ENCODE measurements around the gene PYDC2. TPM values are rescaled to one million over a fixed set of nuclear protein-coding genes. Genes with fewer than 3 reads are reported as not detected.

The PYDC2 gene
- total and polyA plus RNA-seq, 12 donors = 63.2 TPM; not detected in 11

DNA sequence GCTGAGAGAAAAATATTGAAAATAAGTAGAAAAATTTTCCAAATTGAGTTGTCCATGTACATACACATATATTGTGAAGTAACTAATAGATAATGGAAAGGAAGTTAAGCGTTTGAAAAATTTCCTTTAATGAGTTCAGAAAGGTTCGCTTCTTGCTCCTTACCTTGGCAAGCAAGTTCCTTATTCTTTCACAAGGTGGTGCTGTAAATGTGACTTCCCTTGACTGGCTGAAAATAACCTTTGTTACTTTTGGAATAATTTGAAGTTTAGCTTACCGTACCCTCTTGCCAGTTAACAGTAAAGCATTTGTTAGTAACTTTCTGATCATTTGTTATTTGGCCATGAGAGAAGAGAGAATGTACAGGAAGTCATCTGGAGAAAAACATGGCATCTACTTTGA lies 41.6 kb downstream of the PYDC2 start:
- no peaks in the 10 kb centered on the region for H3K9me3 ChIP-seq (replicated peaks in 1 of 3)
- no peaks in the 10 kb centered on the region for H3K4me1 ChIP-seq (replicated peaks in 1 of 2)
- H3K36me3 ChIP-seq (replicated peaks in 1 of 2) = no peaks in the 10 kb centered on the region
- TF ChIP-seq, protein P1, sequence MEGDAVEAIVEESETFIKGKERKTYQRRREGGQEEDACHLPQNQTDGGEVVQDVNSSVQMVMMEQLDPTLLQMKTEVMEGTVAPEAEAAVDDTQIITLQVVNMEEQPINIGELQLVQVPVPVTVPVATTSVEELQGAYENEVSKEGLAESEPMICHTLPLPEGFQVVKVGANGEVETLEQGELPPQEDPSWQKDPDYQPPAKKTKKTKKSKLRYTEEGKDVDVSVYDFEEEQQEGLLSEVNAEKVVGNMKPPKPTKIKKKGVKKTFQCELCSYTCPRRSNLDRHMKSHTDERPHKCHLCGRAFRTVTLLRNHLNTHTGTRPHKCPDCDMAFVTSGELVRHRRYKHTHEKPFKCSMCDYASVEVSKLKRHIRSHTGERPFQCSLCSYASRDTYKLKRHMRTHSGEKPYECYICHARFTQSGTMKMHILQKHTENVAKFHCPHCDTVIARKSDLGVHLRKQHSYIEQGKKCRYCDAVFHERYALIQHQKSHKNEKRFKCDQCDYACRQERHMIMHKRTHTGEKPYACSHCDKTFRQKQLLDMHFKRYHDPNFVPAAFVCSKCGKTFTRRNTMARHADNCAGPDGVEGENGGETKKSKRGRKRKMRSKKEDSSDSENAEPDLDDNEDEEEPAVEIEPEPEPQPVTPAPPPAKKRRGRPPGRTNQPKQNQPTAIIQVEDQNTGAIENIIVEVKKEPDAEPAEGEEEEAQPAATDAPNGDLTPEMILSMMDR (IDR thresholded peaks at IDR 0.05) = peak in 5 of 6 experiments; percentile 6 to 33 (median 25)
- TF ChIP-seq POLR2A (IDR thresholded peaks at IDR 0.05) = no peak
- intact Hi-C loops (cut with DNase I) = no loop called here
- 63 to 75% (median 66%) methylated on average over 3 of the region's 3 CpGs for WGBS, 4 donors
- DNase-seq = no peak
- no peak overlapping the region for H3K27ac ChIP-seq
- no peak overlapping the region for H3K4me3 ChIP-seq
- no peaks in the 10 kb centered on the region for H3K27me3 ChIP-seq

DNA sequence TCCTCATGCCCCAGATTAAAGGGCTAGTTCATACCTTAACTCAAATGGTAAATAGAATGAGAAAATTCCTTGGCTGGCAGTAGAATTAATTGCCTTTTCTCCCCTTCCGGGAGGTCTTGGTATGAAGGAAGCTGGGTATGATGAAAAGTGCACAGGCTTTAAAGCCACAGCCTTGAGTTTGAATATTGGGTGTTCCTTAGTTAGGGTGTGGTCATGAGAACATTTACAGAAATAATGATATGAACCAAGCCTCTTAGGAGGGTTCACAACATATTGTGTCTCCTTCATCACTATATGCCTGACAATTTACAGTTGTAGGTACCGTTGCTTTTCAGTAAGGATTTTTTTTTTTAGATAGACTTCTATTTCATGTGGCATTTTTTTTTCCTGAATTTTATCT lies 48.1 kb downstream of the PYDC2 start:
- no peak for DNase-seq
- no peak overlapping the region for H3K27ac ChIP-seq
- H3K4me3 ChIP-seq = no peak overlapping the region
- TF ChIP-seq POLR2A (IDR thresholded peaks at IDR 0.05) = no peak
- H3K9me3 ChIP-seq (replicated peaks in 1 of 3) = no peaks in the 10 kb centered on the region
- WGBS, 4 donors = 77 to 91% (median 84%) methylated on average over 2 of the region's 2 CpGs
- H3K27me3 ChIP-seq = no peaks in the 10 kb centered on the region
- intact Hi-C loops (cut with DNase I) = no loop called here
- H3K4me1 ChIP-seq (replicated peaks in 1 of 2) = no peaks in the 10 kb centered on the region
- H3K36me3 ChIP-seq (replicated peaks in 1 of 2) = no peaks in the 10 kb centered on the region

Small RNAs within 50 kb of the gene (small RNA-seq; reads per million reads assigned to genes)
- 0 reads per million in 2 donors for gene PYDC2

Other genes starting within 250 kb of the PYDC2 start
- 10 to 100 TPM; 51.1 to 92.1 (median 70.5) TPM for gene CCDC50, start 131.8 kb upstream of the PYDC2 start, total RNA-seq
- gene CCDC50, start 131.8 kb upstream of the PYDC2 start, polyA plus RNA-seq = 10 to 100 TPM; 18.3 to 47.2 (median 19.6) TPM
- under 1 TPM in 5 of 9 donors, not detected in 4; 0.32 to 0.69 (median 0.61) TPM for gene UTS2B, start 130.6 kb upstream of the PYDC2 start, total RNA-seq
- gene UTS2B, start 130.6 kb upstream of the PYDC2 start, polyA plus RNA-seq = under 1 TPM in 2 of 3 donors, not detected in 1; 0.07 to 0.16 TPM

Measured in adrenal gland (tissue), 12 donors.